Heart left ventricle (tissue), 16 donors: ENCODE results near the gene CHMP1A. TPM values are rescaled to one million over a fixed set of nuclear protein-coding genes. Genes with fewer than 3 reads are reported as not detected.
A peak's percentile ranks its signal among the peaks of the same experiment; 100 is the strongest.

ENCODE experiments used
- ATAC-seq, 4 donors: fragments of 200-7000 bp; cut with Tn5 transposase; one replicate each; pipeline ENCODE4 v1.9.1; 2020 to 2022; ENCODE audit warnings: moderate library complexity in 4 of 4, mild to moderate bottlenecking in 3 of 4, moderate number of reproducible peaks in 1 of 4
- DNase-seq, 5 donors: peaks; one replicate each; pipeline ENCODE4 v3.0.0-alpha.2; 2020
- H3K27ac ChIP-seq, 12 donors: fragments of 200-600 bp; sonication (generic) in 4 of 12; one replicate each; pipeline versions ENCODE4 v1.5.0 to v1.8.0; 2016 to 2022; ENCODE audit warnings: mild to moderate bottlenecking in 2 of 12
- H3K27me3 ChIP-seq, 9 donors: fragments of 200-600 bp; sonication (generic) in 2 of 9; one replicate each; pipeline versions ENCODE4 v1.5.1 to v1.8.0; 2016 to 2022; ENCODE audit warnings: mild to moderate bottlenecking in 3 of 9
- H3K36me3 ChIP-seq, 9 donors: fragments of 200-600 bp; sonication (generic) in 2 of 9; one replicate each; pipeline versions ENCODE4 v1.5.0 to v1.8.0; 2018 to 2022; ENCODE audit warnings: mild to moderate bottlenecking in 2 of 9
- H3K4me1 ChIP-seq, 12 donors: fragments of 200-600 bp; sonication (generic) in 4 of 12; one replicate each; pipeline versions ENCODE4 v1.5.0 to v1.8.0; 2016 to 2022; ENCODE audit warnings: mild to moderate bottlenecking in 3 of 12
- H3K4me3 ChIP-seq, 12 donors: fragments of 200-600 bp; sonication (generic) in 4 of 12; one replicate each; pipeline versions ENCODE4 v1.5.0 to v1.8.0; 2017 to 2022; ENCODE audit warnings: mild to moderate bottlenecking in 9 of 12, moderate library complexity in 4 of 12
- H3K9me3 ChIP-seq, 12 donors: fragments of 200-600 bp; sonication (generic) in 4 of 12; one replicate each; pipeline versions ENCODE4 v1.5.0 to v1.8.0; 2016 to 2022; ENCODE audit warnings: mild to moderate bottlenecking in 1 of 12
- POLR2A ChIP-seq, 2 donors: fragments of 450-650 bp; IDR thresholded peaks; one replicate each; pipeline ENCODE4 v1.6.1; 2017; ENCODE audit warnings: antibody characterized with exemption in 2 of 2, mild to moderate bottlenecking in 2 of 2, moderate library complexity in 2 of 2
- WGBS, 4 donors: extraction: QIAGEN DNeasy Blood & Tissue Kit in 2 of 4; methylation state at CpG; one replicate each; pipeline versions ENCODE4 v1.1.5 to v1.1.7; 2013 to 2018; 5-methylcytosine and 5-hydroxymethylcytosine counted together
- intact Hi-C, 10 donors: fragments of 100-400 bp; cut with DNase I; formaldehyde crosslinking; loops; one replicate each; pipeline versions ENCODE4 v1.11.1 to v1.14.2; 2022
- polyA plus RNA-seq, 2 donors: library from polyadenylated mRNA; stranded (reverse); fragments of 200-250 nt; gene quantifications; one replicate each; pipeline ENCODE4 v1.2.3, GENCODE V29; 2013
- total RNA-seq, 9 donors: library from RNA; depleted of rRNA in 2 of 9; stranded (reverse); fragments of >200 nt in 2 of 9; fragmentation: NEBNext Ultra II Directional in 3 of 9; extraction: Animal tissue kit (Norgen Biotek cat#: 25700) in 3 of 9; gene quantifications; one replicate each; pipeline versions ENCODE4 v1.1.0 to v1.2.4, GENCODE V29; 2016 to 2023
- TF ChIP-seq, protein P1 (sequence below), 12 donors: fragments of 200-600 bp; sonication (generic) in 4 of 12; IDR thresholded peaks; one replicate each; pipeline versions ENCODE4 v1.5.0 to v1.8.0; 2018 to 2022; ENCODE audit warnings: antibody characterized with exemption in 12 of 12, mild to moderate bottlenecking in 5 of 12
- donor health status: ischemic (EF 13 %, LVEDD 7.1; RV severe dilation, severe dysfunction).
- donor health status: healthy with polysubstance abuse.
- donor health status: DM: no; HTN: yes; CAD: no.
- donor health status: DM: no; HTN: no; CAD: no.
- donor health status: ischemic (EF 25% LVEDD 6.9; RV normal size, moderate dysfunction).
- donor health status: ischemic (EF 25% LVEDD 5.7; RV mildly dilated, moderate dysfunction).
- donor health status: healthy.
- donor health status: DM: yes; HTN: yes; CAD: no.
- donor health status: ischemic (EF 35%, LVEDD 5.7; RV mildly dilated, moderate dysfunction).
- donor health status: nonischemic (EF 11% LVEDD 7.7; RV severe dilation, severe dysfunction).
- donor health status: DM: yes; HTN: yes; CAD: no.
- donor health status: PGD.
- donor health status: ischemic (EF 29% LVEDD 5.4; RV normal size, mild dysfunction).
- donor health status: nonischemic (EF 23%, LVEDD 6.1; RV moderate dilation, normal function).

The CHMP1A gene
- total and polyA plus RNA-seq, 11 donors, result 29.3 to 86.3 (median 44.6) TPM

DNA sequence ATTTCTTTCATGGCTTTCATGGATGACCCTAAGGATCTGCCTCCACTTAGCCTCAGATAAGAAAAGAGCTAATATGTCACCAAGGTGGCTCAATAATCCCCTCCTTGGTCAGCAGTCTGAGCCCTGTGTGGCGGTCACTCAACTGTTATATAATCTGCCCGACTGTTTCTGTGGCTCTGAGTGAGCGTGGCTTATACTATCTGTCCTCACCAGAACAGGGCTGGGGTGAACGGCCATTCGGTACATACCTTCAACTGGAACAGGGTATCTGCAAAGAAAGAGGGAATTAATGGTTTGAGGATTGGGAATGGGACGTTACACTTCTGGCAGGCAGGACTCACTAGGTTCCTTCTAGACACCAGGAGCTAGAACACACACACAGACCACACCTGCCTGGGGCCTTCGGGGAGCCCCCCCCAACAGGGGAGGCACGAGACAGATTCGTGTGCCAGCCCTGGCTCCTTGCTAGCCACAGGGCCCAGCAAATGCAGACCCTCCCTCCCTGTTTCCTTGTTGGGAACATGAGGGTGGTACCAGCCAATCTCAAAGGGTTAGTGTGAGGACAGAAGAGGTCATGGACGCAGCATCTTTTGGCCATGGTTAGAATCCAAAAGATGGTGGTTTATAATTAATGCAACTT lies 3.7 kb downstream of the CHMP1A start:
- Histone ChIP-seq H3K27ac (no peak overlapping the region), H3K4me3 (no peak overlapping the region), H3K9me3 (no peaks in the 10 kb centered on the region), H3K4me1 (peaks cover 5 to 19% (median 14%) of the 10 kb centered on the region in 12 donors), H3K27me3 (no peaks in the 10 kb centered on the region), H3K36me3 (peaks cover 0 to 53% (median 21%) of the 10 kb centered on the region in 9 donors)
- no peak for TF ChIP-seq POLR2A (IDR thresholded peaks at IDR 0.05)
- TF ChIP-seq, protein P1, sequence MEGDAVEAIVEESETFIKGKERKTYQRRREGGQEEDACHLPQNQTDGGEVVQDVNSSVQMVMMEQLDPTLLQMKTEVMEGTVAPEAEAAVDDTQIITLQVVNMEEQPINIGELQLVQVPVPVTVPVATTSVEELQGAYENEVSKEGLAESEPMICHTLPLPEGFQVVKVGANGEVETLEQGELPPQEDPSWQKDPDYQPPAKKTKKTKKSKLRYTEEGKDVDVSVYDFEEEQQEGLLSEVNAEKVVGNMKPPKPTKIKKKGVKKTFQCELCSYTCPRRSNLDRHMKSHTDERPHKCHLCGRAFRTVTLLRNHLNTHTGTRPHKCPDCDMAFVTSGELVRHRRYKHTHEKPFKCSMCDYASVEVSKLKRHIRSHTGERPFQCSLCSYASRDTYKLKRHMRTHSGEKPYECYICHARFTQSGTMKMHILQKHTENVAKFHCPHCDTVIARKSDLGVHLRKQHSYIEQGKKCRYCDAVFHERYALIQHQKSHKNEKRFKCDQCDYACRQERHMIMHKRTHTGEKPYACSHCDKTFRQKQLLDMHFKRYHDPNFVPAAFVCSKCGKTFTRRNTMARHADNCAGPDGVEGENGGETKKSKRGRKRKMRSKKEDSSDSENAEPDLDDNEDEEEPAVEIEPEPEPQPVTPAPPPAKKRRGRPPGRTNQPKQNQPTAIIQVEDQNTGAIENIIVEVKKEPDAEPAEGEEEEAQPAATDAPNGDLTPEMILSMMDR (IDR thresholded peaks at IDR 0.05), result no peak
- intact Hi-C loops, result loop anchor here in 1 of 10 donors (5.0 kb wide), 1 partner anchor 86 kb away; no protein-coding TSS in a partner anchor
- ATAC-seq (no peak), DNase-seq (peak in 1 of 5 donors; percentile 8)
- 82 to 90% (median 87%) methylated on average over 7 to 10 of the region's 10 CpGs for WGBS, 4 donors

- Histone ChIP-seq H3K9me3 (no peaks in the 10 kb centered on the region), H3K36me3 (peaks cover 0 to 66% (median 29%) of the 10 kb centered on the region in 9 donors), H3K4me3 (no peak overlapping the region), H3K27ac (no peak overlapping the region), H3K27me3 (no peaks in the 10 kb centered on the region), H3K4me1 (peaks cover 2 to 5% (median 4%) of the 10 kb centered on the region in 12 donors)
- TF ChIP-seq POLR2A (IDR thresholded peaks at IDR 0.05), result no peak
- TF ChIP-seq, protein P1 (IDR thresholded peaks at IDR 0.05), result no peak
- DNase-seq, result peak in 1 of 5 donors; percentile 17
- no peak for ATAC-seq
- intact Hi-C loops, result loop anchor here in 1 of 10 donors (5.0 kb wide), 1 partner anchor 84 kb away; no protein-coding TSS in a partner anchor
- 91 to 94% (median 92%) methylated on average over 15 of the region's 15 CpGs for WGBS, 4 donors
Measured at GRCh38 chr16:89651584-89651983, 5.9 kb downstream of the CHMP1A start.

GRCh38 chr16:89646906-89647305 lies 10.6 kb downstream of the CHMP1A start:
- Histone ChIP-seq H3K4me3 (no peak overlapping the region), H3K36me3 (peaks cover 0 to 72% (median 45%) of the 10 kb centered on the region in 9 donors), H3K27me3 (no peaks in the 10 kb centered on the region), H3K4me1 (peaks cover 0 to 4% (median 0%) of the 10 kb centered on the region in 12 donors), H3K27ac (no peak overlapping the region), H3K9me3 (no peaks in the 10 kb centered on the region)
- intact Hi-C loops, result loop anchor here in 3 of 10 donors (10.0 kb wide), 3 partner anchors 72 to 402 kb away; partner anchors contain the start of gene CPNE7 (in 1 of the 3)
- 87 to 92% (median 89%) methylated on average over 7 to 12 of the region's 12 CpGs for WGBS, 4 donors
- ATAC-seq (no peak), DNase-seq (no peak)
- TF ChIP-seq POLR2A (IDR thresholded peaks at IDR 0.05), result no peak
- TF ChIP-seq, protein P1 (IDR thresholded peaks at IDR 0.05), result no peak

GRCh38 chr16:89646270-89646669 lies 11.2 kb downstream of the CHMP1A start:
- no peaks in the 10 kb centered on the region for H3K9me3 ChIP-seq
- peaks cover 0 to 66% (median 40%) of the 10 kb centered on the region in 9 donors for H3K36me3 ChIP-seq
- H3K4me3 ChIP-seq, result no peak overlapping the region
- peaks cover 0 to 10% (median 0%) of the 10 kb centered on the region in 12 donors for H3K4me1 ChIP-seq
- TF ChIP-seq, protein P1 (IDR thresholded peaks at IDR 0.05), result no peak
- TF ChIP-seq POLR2A (IDR thresholded peaks at IDR 0.05), result no peak
- H3K27ac ChIP-seq, result no peak overlapping the region
- H3K27me3 ChIP-seq, result no peaks in the 10 kb centered on the region
- no peak for DNase-seq
- intact Hi-C loops, result loop anchor here in 3 of 10 donors (10.0 kb wide), 3 partner anchors 71 to 401 kb away; partner anchors contain the start of gene CPNE7 (in 1 of the 3)
- ATAC-seq, result no peak
- WGBS, 4 donors, result 94 to 97% (median 96%) methylated on average over 20 to 22 of the region's 22 CpGs
